Epidermal melanocyte (primary cell): ENCODE results near the gene CREBBP.

Experiments used
- DNase-seq: peaks from one replicate; pipeline ENCODE4 v3.0.0; 2011; ENCODE audit warnings: low spot score; ENCODE audit not compliant: insufficient read length

The CREBBP gene

GRCh38 chr16:3767333-3767986 is 113.1 kb downstream of the CREBBP start:
- no peak for DNase-seq

GRCh38 chr16:3766177-3766576 is 114.3 kb downstream of the CREBBP start:
- no peak for DNase-seq

- DNase-seq = no peak
Measured at GRCh38 chr16:3764409-3764808, 116.1 kb downstream of the CREBBP start.

GRCh38 chr16:3762107-3762750 is 118.3 kb downstream of the CREBBP start:
- no peak for DNase-seq

- DNase-seq = no peak
Measured at GRCh38 chr16:3761375-3762106, 119.0 kb downstream of the CREBBP start.

- DNase-seq = no peak
Measured at GRCh38 chr16:3760518-3760917, 120.0 kb downstream of the CREBBP start.

GRCh38 chr16:3759736-3760135 is 120.8 kb downstream of the CREBBP start:
- no peak for DNase-seq

- DNase-seq = no peak
Measured at GRCh38 chr16:3756113-3756512, 124.4 kb downstream of the CREBBP start.

GRCh38 chr16:3755249-3755648 is 125.3 kb downstream of the CREBBP start:
- DNase-seq = no peak

GRCh38 chr16:3754772-3755171 is 125.7 kb downstream of the CREBBP start:
- no peak for DNase-seq

- no peak for DNase-seq
Measured at GRCh38 chr16:3754081-3754703, 126.3 kb downstream of the CREBBP start.

- DNase-seq = no peak
Measured at GRCh38 chr16:3752984-3753383, 127.5 kb downstream of the CREBBP start.

- DNase-seq = no peak
Measured at GRCh38 chr16:3751878-3752277, 128.6 kb downstream of the CREBBP start.

- DNase-seq = no peak
Measured at GRCh38 chr16:3748307-3748706, 132.2 kb downstream of the CREBBP start.

GRCh38 chr16:3745751-3746355 is 134.7 kb downstream of the CREBBP start:
- DNase-seq = no peak

- no peak for DNase-seq
Measured at GRCh38 chr16:3744018-3744417, 136.5 kb downstream of the CREBBP start.

- DNase-seq = no peak
Measured at GRCh38 chr16:3740934-3741333, 139.6 kb downstream of the CREBBP start.

GRCh38 chr16:3740186-3740585 is 140.3 kb downstream of the CREBBP start:
- no peak for DNase-seq

- DNase-seq = no peak
Measured at GRCh38 chr16:3739636-3740035, 140.9 kb downstream of the CREBBP start.

GRCh38 chr16:3738541-3738940 is 142.0 kb downstream of the CREBBP start:
- DNase-seq = no peak

GRCh38 chr16:3738128-3738527 is 142.4 kb downstream of the CREBBP start:
- DNase-seq = no peak

- DNase-seq = no peak
Measured at GRCh38 chr16:3737181-3737580, 143.3 kb downstream of the CREBBP start.
